ENCODE results near the gene IL1F10. TPM values are rescaled to one million over a fixed set of nuclear protein-coding genes. Genes with fewer than 3 reads are reported as not detected.

IL1F10 gene
- total and polyA plus RNA-seq, 10 of the 15 experiments (the other 5 are each of a cell fraction or from before 2014, with no cell fraction given), result not detected

GRCh38 chr2:113112441-113112840 is 44.7 kb downstream of the IL1F10 start (continued):
- TF ChIP-seq ZNF687 (IDR thresholded peaks at IDR 0.05) (no peak), TCF7 (IDR thresholded peaks at IDR 0.05; ENCODE audit: borderline replicate concordance) (no peak), RB1 (IDR thresholded peaks at IDR 0.05; ENCODE audit: borderline replicate concordance) (no peak), ZNF384 (IDR thresholded peaks at IDR 0.05; ENCODE audit: borderline replicate concordance, low read depth, low read length) (no peak)

- H2AFZ ChIP-seq (ENCODE audit: control insufficient read depth, low read depth, low read length), result no peak overlapping the region
- no peak overlapping the region for H3K9ac ChIP-seq (ENCODE audit: control insufficient read depth, insufficient read depth, low read length)
- no peaks in the 10 kb centered on the region for H4K20me1 ChIP-seq (ENCODE audit: control insufficient read depth, insufficient read depth)
- ChIA-PET CTCF (interaction anchor here (1.0 to 4.2 kb wide), 4 partner anchors 25 to 222 kb away, joined by 3 to 30 read pairs (median 4); no protein-coding TSS in a partner anchor), RAD21 (ENCODE audit: unreplicated experiment) (no interaction called here), POLR2A (no interaction called here), SMC1A (ENCODE audit: uncharacterized antibody, unreplicated experiment) (interaction anchor here (1.0 to 2.9 kb wide), 3 partner anchors 8 to 30 kb away, joined by 3 to 14 read pairs (median 4); no protein-coding TSS in a partner anchor)
- TF ChIP-seq TAF1 (IDR thresholded peaks at IDR 0.05; ENCODE audit: borderline replicate concordance, low read depth, low read length) (no peak), PBX3 (IDR thresholded peaks at IDR 0.05; ENCODE audit: insufficient replicate concordance, low read depth, low read length) (no peak), BRCA1 (IDR thresholded peaks at IDR 0.05; ENCODE audit: low read depth, low read length) (no peak), ZNF622 (IDR thresholded peaks at IDR 0.05) (no peak), BCLAF1 (IDR thresholded peaks at IDR 0.05) (no peak), MLLT1 (IDR thresholded peaks at IDR 0.05) (no peak), NRF1 (conservative IDR thresholded peaks at IDR 0.05; ENCODE audit: low read depth, low read length) (no peak)
- no peak overlapping the region for H3K27ac ChIP-seq (ENCODE audit: control insufficient read depth, insufficient read depth)
- peaks cover 13% of the 10 kb centered on the region for H3K4me1 ChIP-seq (ENCODE audit: control insufficient read depth, insufficient read depth, low read length)
- WGBS (ENCODE audit: insufficient coverage, insufficient replicate concordance, low lambda C conversion rate, missing lambda C conversion rate), result 69% methylated on average over 6 of the region's 6 CpGs
- DNase-seq (ENCODE audit: low read depth, low spot score), result no peak
- no peaks in the 10 kb centered on the region for H3K27me3 ChIP-seq (replicated peaks in 1 of 2; ENCODE audit: control insufficient read depth in 2 of 2, insufficient read depth in 2 of 2, low read length in 1 of 2)
- in situ Hi-C loops (cut with MboI), result no loop called here
- no TSS peak for BruUV-seq (replicated peaks)
- no peak for ATAC-seq
- intact Hi-C loops (cut with micrococcal nuclease; ENCODE audit: unreplicated experiment), result no loop called here
- no peak for FAIRE-seq
- no peaks in the 10 kb centered on the region for H3K9me3 ChIP-seq (replicated peaks; ENCODE audit: control insufficient read depth, insufficient read depth, low read length)
- no peak overlapping the region for H3K4me3 ChIP-seq
- H3K4me2 ChIP-seq (ENCODE audit: control insufficient read depth, insufficient read depth), result no peak overlapping the region
- no peaks in the 10 kb centered on the region for H3K79me2 ChIP-seq (ENCODE audit: control insufficient read depth, insufficient read depth, low read length)
- no peaks in the 10 kb centered on the region for H3K36me3 ChIP-seq (ENCODE audit: control insufficient read depth in 2 of 2, insufficient read depth in 2 of 2, low read length in 1 of 2)
These were observed 45.1 kb downstream of the IL1F10 start for GRCh38 chr2:113112871-113113270.
